DMS79 (cell line): ENCODE results near the gene EMID1.
"Not testable (repeated sequence)": the region's sequence is repeated elsewhere in the genome, so short reads cannot be mapped to it uniquely, and the experiment has no call there.

Experiments
- DNase-seq: peaks from one replicate; lab custom pipeline; 2025; lab: John Stamatoyannopoulos, UW

The EMID1 gene

GRCh38 chr22:29211466-29211865 lies 5.8 kb downstream of the EMID1 start:
- DNase-seq = no peak

GRCh38 chr22:29212743-29213142 lies 7.0 kb downstream of the EMID1 start:
- DNase-seq = no peak

GRCh38 chr22:29213493-29213892 lies 7.8 kb downstream of the EMID1 start:
- DNase-seq = no peak

- no peak for DNase-seq
Observed at GRCh38 chr22:29214232-29214631, 8.5 kb downstream of the EMID1 start.

GRCh38 chr22:29215012-29215860 lies 9.5 kb downstream of the EMID1 start:
- DNase-seq = no peak

DNA sequence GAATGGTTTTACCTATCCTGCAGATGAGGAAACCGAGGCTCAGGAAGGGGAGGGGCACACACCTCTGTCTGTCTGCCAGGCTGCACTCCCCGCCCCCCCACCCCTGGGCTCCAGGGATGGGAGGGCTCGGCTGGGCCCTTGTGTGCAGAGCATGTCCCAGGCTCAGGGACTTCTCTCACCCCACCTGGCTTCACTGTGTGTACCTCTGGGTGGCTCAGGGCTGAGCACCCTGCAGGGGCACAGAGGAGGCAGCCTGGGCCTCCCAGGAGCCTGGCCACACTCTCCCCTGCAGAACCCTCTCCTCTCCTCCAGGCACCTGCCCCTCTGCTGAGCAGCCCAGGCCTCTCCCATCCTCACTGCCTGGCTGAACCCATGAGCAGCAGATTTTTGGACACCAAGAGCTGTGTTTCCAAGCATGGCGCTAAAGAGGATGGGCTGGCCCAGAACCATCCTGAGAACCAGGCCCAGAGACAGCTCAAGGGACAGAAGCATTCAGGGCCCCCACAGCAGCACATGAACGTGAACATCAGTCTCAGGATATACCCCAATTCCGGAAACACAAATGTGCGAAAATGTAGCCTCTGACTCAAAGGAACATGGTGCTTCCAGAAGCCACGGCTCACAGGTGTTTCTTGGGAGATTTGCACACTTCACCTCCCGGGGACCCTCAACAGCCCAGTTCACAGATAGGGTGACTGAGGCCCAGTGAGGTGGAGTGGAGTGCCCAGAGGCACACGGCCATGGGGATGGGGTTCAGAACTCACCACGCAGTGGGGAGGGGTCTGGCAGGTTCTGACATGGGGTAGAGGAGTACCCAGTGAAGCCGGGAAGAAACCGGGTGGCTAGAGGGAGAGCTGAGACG lies 10.5 kb downstream of the EMID1 start:
- no peak for DNase-seq

GRCh38 chr22:29216873-29217666 lies 11.4 kb downstream of the EMID1 start:
- DNase-seq = no peak

DNA sequence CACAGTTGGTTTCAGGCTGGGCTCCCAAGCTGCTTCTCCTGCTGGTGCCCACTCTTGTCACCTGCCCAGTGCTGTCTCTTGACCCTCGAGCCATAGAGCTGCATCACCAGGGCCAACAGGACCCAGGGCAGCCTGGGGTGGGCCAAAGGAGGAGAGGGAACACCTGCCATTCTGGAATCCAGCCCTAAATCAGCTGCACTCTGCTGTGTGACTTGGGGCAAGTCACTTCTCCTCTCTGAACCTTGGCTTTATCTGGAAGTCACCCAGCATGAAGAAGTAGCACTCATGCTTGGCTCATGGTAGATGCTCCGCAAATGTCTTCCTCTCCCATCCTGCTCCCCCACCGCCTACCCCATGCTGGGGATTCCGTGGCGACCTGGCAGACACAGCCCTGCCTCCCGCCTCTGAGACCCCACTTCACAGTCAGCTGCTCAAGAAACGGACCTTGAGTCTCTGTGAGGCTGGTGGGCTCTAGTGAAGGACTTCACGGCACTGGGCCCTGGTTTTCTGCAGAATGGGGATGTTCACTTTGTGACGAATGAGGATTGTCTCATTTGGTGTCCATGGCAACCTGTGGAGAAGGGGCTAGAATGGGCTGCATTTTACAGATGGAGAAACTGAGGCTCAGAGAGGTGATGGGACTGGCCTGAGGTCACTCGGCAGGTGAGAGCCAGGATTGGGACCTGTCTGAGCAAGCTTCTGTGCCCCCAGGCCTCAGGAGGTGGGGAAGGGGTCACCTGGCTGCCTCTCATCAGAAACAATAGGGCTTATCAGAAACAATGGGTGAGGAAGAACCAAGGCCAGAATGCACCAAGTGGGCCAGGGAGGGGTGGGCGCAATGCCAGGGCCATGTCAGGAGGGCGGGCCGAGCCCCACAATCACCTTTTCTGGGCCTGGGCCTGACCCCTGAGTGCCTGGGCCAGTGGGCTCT lies 12.4 kb downstream of the EMID1 start:
- DNase-seq = no peak

- no peak for DNase-seq
Observed at GRCh38 chr22:29218758-29219408, 13.2 kb downstream of the EMID1 start.

GRCh38 chr22:29219409-29219782 lies 13.7 kb downstream of the EMID1 start:
- DNase-seq = not testable (repeated sequence)

DNA sequence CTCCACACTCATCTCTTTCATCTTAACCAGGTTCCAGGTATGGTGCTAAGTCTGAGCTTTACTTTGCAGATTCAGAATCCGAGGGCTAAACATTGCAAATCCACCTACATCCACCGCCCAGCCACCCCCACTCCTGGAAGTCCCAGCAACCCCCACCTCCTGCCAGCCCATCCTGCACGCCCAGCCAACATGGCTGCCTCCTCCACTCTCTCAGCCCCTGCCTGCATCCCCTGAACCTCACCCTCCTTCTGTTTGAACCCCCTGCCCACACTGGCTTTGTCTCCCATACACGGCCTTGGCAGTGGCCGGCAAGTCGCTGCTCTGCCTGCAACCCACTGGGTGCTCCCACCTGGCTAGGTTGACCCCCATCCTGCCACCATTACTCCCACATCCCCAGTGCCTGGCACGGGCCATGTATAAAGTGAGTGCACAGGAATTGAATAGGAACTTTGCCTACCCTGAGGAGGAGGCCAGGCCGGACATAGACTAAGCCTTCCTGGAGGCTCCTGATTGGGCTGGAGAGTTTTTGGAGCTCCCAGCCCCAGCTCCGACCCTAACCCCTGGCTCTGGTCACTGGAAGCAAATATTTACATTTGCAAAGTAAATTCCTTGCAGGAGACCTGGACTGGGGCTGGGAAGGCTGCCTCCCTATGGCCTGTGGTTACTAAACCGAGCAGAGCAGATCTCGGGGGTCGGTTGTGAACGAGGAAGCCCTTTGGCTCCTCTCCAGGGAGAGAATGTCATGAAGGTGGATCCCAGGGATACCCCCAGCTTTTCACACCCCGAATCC lies 14.4 kb downstream of the EMID1 start:
- no peak for DNase-seq

GRCh38 chr22:29224121-29224858 lies 18.6 kb downstream of the EMID1 start:
- DNase-seq = no peak

GRCh38 chr22:29224859-29225410 lies 19.2 kb downstream of the EMID1 start:
- DNase-seq = no peak

DNA sequence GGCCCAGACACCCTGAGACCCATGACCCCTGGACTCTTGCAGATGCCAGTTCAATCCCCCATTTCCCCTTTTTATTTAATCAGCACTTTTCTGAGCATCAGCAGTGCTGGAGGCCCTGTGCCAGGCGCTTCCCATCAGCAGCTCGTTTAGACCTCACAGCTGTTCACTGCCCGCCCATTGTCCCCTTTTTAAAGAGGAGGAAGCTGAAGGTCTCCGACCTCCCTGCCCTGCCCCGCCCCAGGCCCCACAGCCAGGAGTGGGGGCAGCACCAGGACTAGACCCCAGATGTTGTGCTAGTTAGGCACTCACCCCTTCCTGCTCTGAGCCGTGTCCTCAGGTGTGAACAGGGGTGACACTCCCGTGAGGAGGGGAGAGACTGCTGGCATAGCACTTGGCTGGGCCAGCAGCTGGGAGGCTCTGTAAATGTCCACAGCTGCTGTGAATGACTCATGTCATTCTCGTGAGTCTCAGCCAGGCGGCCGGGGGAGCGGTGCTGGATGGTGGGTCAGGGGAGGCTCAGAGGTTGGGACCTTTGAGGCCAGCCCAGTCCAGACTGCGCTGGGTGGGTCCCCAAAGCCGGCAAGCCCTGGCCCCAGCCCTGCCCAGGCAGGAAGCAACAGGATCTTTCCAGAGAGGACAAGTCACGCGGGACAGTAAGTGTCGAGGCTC lies 19.9 kb downstream of the EMID1 start:
- no peak for DNase-seq

DNA sequence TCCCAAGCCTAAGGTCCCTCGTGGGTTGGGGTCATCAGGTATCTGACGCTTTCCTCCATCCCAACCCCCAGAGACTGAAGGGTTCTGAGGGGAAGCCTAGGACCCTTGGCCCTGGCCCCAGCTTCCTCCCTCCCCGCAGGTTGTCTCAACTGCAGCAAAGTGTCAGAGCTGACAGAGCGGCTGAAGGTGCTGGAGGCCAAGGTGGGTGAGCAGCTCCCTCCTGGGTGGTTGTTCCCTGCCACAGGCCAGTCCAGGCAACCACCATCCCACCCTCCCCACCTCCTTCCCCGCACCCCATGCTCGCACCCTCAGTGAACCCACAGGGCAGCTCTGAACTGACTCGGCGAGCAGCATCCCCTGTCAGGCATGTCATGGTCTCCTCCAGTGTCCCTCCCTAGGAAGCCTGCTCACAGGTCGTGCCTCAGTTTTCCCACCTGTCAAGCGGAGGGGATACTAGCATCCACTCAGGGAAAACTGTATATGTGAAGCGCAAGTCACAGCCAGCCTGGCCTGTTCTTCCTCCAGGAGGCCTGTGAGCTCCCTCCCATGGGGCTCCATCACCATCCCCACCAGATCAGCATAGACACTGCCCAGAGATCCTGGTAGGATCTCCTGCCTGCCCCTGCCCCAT lies 20.8 kb downstream of the EMID1 start:
- DNase-seq = no peak

DNA sequence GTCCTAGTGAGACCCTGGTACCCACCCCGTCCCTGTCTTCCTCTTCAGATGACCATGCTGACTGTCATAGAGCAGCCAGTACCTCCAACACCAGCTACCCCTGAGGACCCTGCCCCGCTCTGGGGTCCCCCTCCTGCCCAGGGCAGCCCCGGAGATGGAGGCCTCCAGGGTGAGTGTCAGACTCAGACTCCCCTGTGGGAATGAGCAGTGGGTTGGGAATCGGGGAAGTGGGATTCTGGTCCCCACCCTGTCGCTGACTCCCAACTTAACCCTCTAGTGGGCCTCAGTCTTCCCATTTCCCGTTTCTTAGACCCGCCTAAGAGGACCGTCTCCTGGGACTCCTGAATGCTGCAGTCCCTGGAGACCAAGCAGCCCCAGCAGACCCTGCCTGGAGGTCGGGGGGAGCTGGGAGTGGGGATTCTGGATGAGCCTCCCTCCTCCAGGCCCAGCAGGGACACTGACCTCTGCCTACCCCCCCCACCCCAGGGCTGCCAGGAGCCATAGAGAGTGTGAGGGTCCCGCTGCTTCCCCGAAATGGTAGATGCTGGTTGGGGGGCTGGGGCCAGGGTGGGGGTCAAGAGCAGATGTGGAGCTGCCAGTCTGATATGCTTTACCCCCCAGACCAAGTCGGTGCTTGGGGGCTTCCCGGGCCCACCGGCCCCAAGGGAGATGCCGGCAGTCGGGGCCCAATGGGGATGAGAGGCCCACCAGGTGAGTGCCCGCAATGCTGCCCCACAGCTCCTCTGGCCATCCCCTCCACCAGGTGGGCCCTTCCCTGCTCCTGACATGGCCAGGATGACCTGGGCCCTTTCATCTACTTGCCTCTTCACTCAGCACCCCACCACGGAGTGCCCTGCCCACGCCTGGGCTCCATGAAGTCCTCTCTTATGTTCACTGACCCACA lies 25.5 kb downstream of the EMID1 start:
- DNase-seq = no peak
